Heart left ventricle (tissue), 16 donors: ENCODE data around the gene MYH13. TPM values are rescaled to one million over a fixed set of nuclear protein-coding genes. Genes with fewer than 3 reads are reported as not detected.

ENCODE experiments used
- ATAC-seq, 4 donors: fragments of 200-7000 bp; cut with Tn5 transposase; one replicate each; pipeline ENCODE4 v1.9.1; 2020 to 2022; ENCODE audit warnings: moderate library complexity in 4 of 4, mild to moderate bottlenecking in 3 of 4, moderate number of reproducible peaks in 1 of 4
- DNase-seq, 5 donors: peaks; one replicate each; pipeline ENCODE4 v3.0.0-alpha.2; 2020
- H3K27ac ChIP-seq, 12 donors: fragments of 200-600 bp; sonication (generic) in 4 of 12; one replicate each; pipeline versions ENCODE4 v1.5.0 to v1.8.0; 2016 to 2022; ENCODE audit warnings: mild to moderate bottlenecking in 2 of 12
- H3K27me3 ChIP-seq, 9 donors: fragments of 200-600 bp; sonication (generic) in 2 of 9; one replicate each; pipeline versions ENCODE4 v1.5.1 to v1.8.0; 2016 to 2022; ENCODE audit warnings: mild to moderate bottlenecking in 3 of 9
- H3K36me3 ChIP-seq, 9 donors: fragments of 200-600 bp; sonication (generic) in 2 of 9; one replicate each; pipeline versions ENCODE4 v1.5.0 to v1.8.0; 2018 to 2022; ENCODE audit warnings: mild to moderate bottlenecking in 2 of 9
- H3K4me1 ChIP-seq, 12 donors: fragments of 200-600 bp; sonication (generic) in 4 of 12; one replicate each; pipeline versions ENCODE4 v1.5.0 to v1.8.0; 2016 to 2022; ENCODE audit warnings: mild to moderate bottlenecking in 3 of 12
- H3K4me3 ChIP-seq, 12 donors: fragments of 200-600 bp; sonication (generic) in 4 of 12; one replicate each; pipeline versions ENCODE4 v1.5.0 to v1.8.0; 2017 to 2022; ENCODE audit warnings: mild to moderate bottlenecking in 9 of 12, moderate library complexity in 4 of 12
- H3K9me3 ChIP-seq, 12 donors: fragments of 200-600 bp; sonication (generic) in 4 of 12; one replicate each; pipeline versions ENCODE4 v1.5.0 to v1.8.0; 2016 to 2022; ENCODE audit warnings: mild to moderate bottlenecking in 1 of 12
- POLR2A ChIP-seq, 2 donors: fragments of 450-650 bp; IDR thresholded peaks; one replicate each; pipeline ENCODE4 v1.6.1; 2017; ENCODE audit warnings: antibody characterized with exemption in 2 of 2, mild to moderate bottlenecking in 2 of 2, moderate library complexity in 2 of 2
- WGBS, 4 donors: extraction: QIAGEN DNeasy Blood & Tissue Kit in 2 of 4; methylation state at CpG; one replicate each; pipeline versions ENCODE4 v1.1.5 to v1.1.7; 2013 to 2018; 5-methylcytosine and 5-hydroxymethylcytosine counted together
- intact Hi-C, 10 donors: fragments of 100-400 bp; cut with DNase I; formaldehyde crosslinking; loops; one replicate each; pipeline versions ENCODE4 v1.11.1 to v1.14.2; 2022
- long read RNA-seq, 3 donors: library from polyadenylated mRNA; unstranded; transcript quantifications; one replicate each; pipeline ENCODE4 v2.0.0, GENCODE V29; 2020 to 2021
- polyA plus RNA-seq, 2 donors: library from polyadenylated mRNA; stranded (reverse); fragments of 200-250 nt; gene quantifications; one replicate each; pipeline ENCODE4 v1.2.3, GENCODE V29; 2013
- total RNA-seq, 9 donors: library from RNA; depleted of rRNA in 2 of 9; stranded (reverse); fragments of >200 nt in 2 of 9; fragmentation: NEBNext Ultra II Directional in 3 of 9; extraction: Animal tissue kit (Norgen Biotek cat#: 25700) in 3 of 9; gene quantifications; one replicate each; pipeline versions ENCODE4 v1.1.0 to v1.2.4, GENCODE V29; 2016 to 2023
- TF ChIP-seq, protein P1 (sequence below), 12 donors: fragments of 200-600 bp; sonication (generic) in 4 of 12; IDR thresholded peaks; one replicate each; pipeline versions ENCODE4 v1.5.0 to v1.8.0; 2018 to 2022; ENCODE audit warnings: antibody characterized with exemption in 12 of 12, mild to moderate bottlenecking in 5 of 12
- donor health status: ischemic (EF 13 %, LVEDD 7.1; RV severe dilation, severe dysfunction).
- donor health status: healthy with polysubstance abuse.
- donor health status: DM: no; HTN: yes; CAD: no.
- donor health status: DM: no; HTN: no; CAD: no.
- donor health status: ischemic (EF 25% LVEDD 6.9; RV normal size, moderate dysfunction).
- donor health status: ischemic (EF 25% LVEDD 5.7; RV mildly dilated, moderate dysfunction).
- donor health status: healthy.
- donor health status: DM: yes; HTN: yes; CAD: no.
- donor health status: ischemic (EF 35%, LVEDD 5.7; RV mildly dilated, moderate dysfunction).
- donor health status: nonischemic (EF 11% LVEDD 7.7; RV severe dilation, severe dysfunction).
- donor health status: DM: yes; HTN: yes; CAD: no.
- donor health status: PGD.
- donor health status: ischemic (EF 29% LVEDD 5.4; RV normal size, mild dysfunction).
- donor health status: nonischemic (EF 23%, LVEDD 6.1; RV moderate dilation, normal function).

Gene MYH13
- not detected for total RNA-seq
- polyA plus RNA-seq = under 1 TPM in 1 of 2 donors, not detected in 1; 0.01 TPM
- long read RNA-seq, donor 1 = 0 reads
- long read RNA-seq, donor 2 = 0 reads
- long read RNA-seq, donor 3 = 0 reads

DNA sequence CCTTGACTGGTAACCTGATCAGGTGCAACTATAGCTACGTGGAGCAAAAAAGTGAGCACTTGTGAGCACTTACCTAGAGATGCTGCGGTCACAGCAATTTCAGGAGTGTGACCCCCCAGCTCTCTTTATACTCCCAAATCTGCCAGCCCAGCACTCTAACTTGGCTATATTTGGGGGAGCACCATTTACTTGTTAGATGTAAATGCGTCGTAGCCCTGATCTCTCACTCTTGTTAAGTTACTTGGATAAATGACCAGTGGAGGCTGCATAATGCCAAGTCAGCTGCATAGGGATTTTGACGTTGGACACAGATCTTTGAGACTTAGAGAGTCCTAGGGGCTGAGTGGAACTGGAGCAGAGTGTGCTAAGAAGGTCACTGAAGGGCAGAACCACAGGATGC, at the start of gene MYH13:
Gene MYH13, minus strand, starts transcription at position 101 of the 400 bp plus-strand sequence. CDS start 8,476 bp downstream, outside the sequence.
- H3K4me3 ChIP-seq = no peak within 1 kb of the TSS
- intact Hi-C loops = no loop called here
- no peak for DNase-seq
- no peaks in the 10 kb centered on the region for H3K27me3 ChIP-seq
- no peaks in the 10 kb centered on the region for H3K36me3 ChIP-seq
- ATAC-seq = no peak
- H3K4me1 ChIP-seq = no peaks in the 10 kb centered on the region
- H3K9me3 ChIP-seq = no peaks in the 10 kb centered on the region
- WGBS, 4 donors = 71 to 83% (median 76%) methylated on average over 5 of the region's 5 CpGs
- TF ChIP-seq, protein P1, sequence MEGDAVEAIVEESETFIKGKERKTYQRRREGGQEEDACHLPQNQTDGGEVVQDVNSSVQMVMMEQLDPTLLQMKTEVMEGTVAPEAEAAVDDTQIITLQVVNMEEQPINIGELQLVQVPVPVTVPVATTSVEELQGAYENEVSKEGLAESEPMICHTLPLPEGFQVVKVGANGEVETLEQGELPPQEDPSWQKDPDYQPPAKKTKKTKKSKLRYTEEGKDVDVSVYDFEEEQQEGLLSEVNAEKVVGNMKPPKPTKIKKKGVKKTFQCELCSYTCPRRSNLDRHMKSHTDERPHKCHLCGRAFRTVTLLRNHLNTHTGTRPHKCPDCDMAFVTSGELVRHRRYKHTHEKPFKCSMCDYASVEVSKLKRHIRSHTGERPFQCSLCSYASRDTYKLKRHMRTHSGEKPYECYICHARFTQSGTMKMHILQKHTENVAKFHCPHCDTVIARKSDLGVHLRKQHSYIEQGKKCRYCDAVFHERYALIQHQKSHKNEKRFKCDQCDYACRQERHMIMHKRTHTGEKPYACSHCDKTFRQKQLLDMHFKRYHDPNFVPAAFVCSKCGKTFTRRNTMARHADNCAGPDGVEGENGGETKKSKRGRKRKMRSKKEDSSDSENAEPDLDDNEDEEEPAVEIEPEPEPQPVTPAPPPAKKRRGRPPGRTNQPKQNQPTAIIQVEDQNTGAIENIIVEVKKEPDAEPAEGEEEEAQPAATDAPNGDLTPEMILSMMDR (IDR thresholded peaks at IDR 0.05) = no peak
- H3K27ac ChIP-seq = no peak within 1 kb of the TSS

- TF ChIP-seq, protein P1 (IDR thresholded peaks at IDR 0.05) = no peak
- TF ChIP-seq POLR2A (IDR thresholded peaks at IDR 0.05) = no peak
- peaks cover 0 to 7% (median 0%) of the 10 kb centered on the region in 12 donors for H3K4me1 ChIP-seq
- WGBS, 4 donors = 70 to 73% (median 71%) methylated on average over 7 of the region's 7 CpGs
- H3K4me3 ChIP-seq = no peak within 1 kb of the TSS
- no peak within 1 kb of the TSS for H3K27ac ChIP-seq
- no peaks in the 10 kb centered on the region for H3K27me3 ChIP-seq
- DNase-seq = no peak
- intact Hi-C loops = no loop called here
- H3K9me3 ChIP-seq = no peaks in the 10 kb centered on the region
- no peaks in the 10 kb centered on the region for H3K36me3 ChIP-seq
- no peak for ATAC-seq
These were observed 49.2 kb upstream of the MYH13 start, which contains the start of gene MYH8 for GRCh38 chr17:10421900-10422542. Gene MYH8 (minus strand): TSS chr17:10421950. CDS start chr17:10420227, 1,723 bp downstream.

- H3K4me3 ChIP-seq = no peak overlapping the region
- H3K27me3 ChIP-seq = no peaks in the 10 kb centered on the region
- H3K27ac ChIP-seq = no peak overlapping the region
- no peak for ATAC-seq
- H3K36me3 ChIP-seq = no peaks in the 10 kb centered on the region
- TF ChIP-seq POLR2A (IDR thresholded peaks at IDR 0.05) = no peak
- TF ChIP-seq, protein P1 (IDR thresholded peaks at IDR 0.05) = no peak
- intact Hi-C loops = no loop called here
- H3K4me1 ChIP-seq = peaks cover 0 to 7% (median 0%) of the 10 kb centered on the region in 12 donors
- no peaks in the 10 kb centered on the region for H3K9me3 ChIP-seq
- 61 to 74% (median 73%) methylated on average over 2 of the region's 2 CpGs for WGBS, 4 donors
- no peak for DNase-seq
These were observed 48.4 kb upstream of the MYH13 start for GRCh38 chr17:10421211-10421610.

- intact Hi-C loops = no loop called here
These were observed 48.0 kb upstream of the MYH13 start for GRCh38 chr17:10420811-10421210.

More at GRCh38 chr17:10420811-10421210, 48.0 kb upstream of the MYH13 start:
- H3K9me3 ChIP-seq = no peaks in the 10 kb centered on the region
- DNase-seq (no peak), ATAC-seq (no peak)
- peaks cover 0 to 7% (median 0%) of the 10 kb centered on the region in 12 donors for H3K4me1 ChIP-seq
- no peak for TF ChIP-seq POLR2A (IDR thresholded peaks at IDR 0.05)
- TF ChIP-seq, protein P1 (IDR thresholded peaks at IDR 0.05) = no peak
- H3K27ac ChIP-seq = no peak overlapping the region
- H3K36me3 ChIP-seq = no peaks in the 10 kb centered on the region
- no peaks in the 10 kb centered on the region for H3K27me3 ChIP-seq
- H3K4me3 ChIP-seq = no peak overlapping the region
- WGBS, 4 donors = 71 to 83% (median 78%) methylated on average over 2 of the region's 2 CpGs
